ENCODE data around the gene ADARB1. TPM values are rescaled to one million over a fixed set of nuclear protein-coding genes. Genes with fewer than 3 reads are reported as not detected.
A peak's percentile ranks its signal among the peaks of the same experiment; 100 is the strongest.

Gene ADARB1
- total RNA-seq, 2 experiments from 2014 or later = 39.6 to 41.9 TPM

GRCh38 chr21:45225741-45226327, 151.5 kb downstream of the ADARB1 start:
- DNase-seq = no peak
- H3K9me3 Mint-ChIP-seq = no peaks in the 10 kb centered on the region
- no peak overlapping the region for H3K4me3 Mint-ChIP-seq
- peaks cover 30% of the 10 kb centered on the region for H3K4me1 Mint-ChIP-seq
- H3K27ac Mint-ChIP-seq = peak overlapping the region; percentile 10
- no peaks in the 10 kb centered on the region for H3K27me3 Mint-ChIP-seq
- H3K36me3 Mint-ChIP-seq = no peaks in the 10 kb centered on the region

DNA sequence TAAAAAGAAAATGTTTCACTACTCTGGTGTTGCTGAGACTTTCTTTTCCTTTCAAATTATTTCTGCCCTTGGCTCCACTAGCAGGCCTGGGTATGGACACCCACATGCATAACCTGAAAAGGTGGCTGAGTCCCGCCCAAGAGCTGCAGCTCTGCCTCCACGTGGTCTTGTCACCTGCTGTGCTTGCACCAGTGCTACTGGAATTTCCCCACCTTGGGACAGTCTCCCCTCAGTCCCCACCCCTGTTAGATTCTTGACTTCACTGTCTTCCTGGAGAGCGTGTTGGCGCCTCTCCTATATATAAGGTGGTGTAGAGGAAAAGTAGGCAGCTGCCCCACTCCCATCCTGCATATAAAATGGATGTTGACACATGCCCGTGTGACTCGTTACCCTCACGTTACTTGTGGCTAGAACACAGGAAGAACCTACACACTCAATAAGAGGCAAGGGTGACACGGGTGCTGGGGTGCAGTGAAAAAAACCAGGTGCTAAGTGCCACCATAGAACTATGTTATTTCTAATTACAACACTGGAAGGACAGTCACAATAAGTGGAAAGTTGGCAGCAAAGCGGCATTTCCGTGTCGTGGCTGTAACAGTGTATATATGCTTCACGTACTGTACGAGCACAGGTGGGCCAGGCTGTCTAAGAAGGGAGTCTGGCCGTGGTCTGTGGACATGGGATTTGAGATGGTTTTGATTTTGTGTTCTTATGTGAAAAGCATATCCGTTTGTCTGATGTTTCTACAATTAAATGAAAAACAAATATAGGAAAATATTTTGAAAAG, 152.4 kb downstream of the ADARB1 start:
- Mint-ChIP-seq H3K36me3 (no peaks in the 10 kb centered on the region), H3K4me1 (peaks cover 30% of the 10 kb centered on the region), H3K9me3 (no peaks in the 10 kb centered on the region), H3K4me3 (no peak overlapping the region), H3K27me3 (no peaks in the 10 kb centered on the region), H3K27ac (peak overlapping the region; percentile 25)
- no peak for DNase-seq

DNA sequence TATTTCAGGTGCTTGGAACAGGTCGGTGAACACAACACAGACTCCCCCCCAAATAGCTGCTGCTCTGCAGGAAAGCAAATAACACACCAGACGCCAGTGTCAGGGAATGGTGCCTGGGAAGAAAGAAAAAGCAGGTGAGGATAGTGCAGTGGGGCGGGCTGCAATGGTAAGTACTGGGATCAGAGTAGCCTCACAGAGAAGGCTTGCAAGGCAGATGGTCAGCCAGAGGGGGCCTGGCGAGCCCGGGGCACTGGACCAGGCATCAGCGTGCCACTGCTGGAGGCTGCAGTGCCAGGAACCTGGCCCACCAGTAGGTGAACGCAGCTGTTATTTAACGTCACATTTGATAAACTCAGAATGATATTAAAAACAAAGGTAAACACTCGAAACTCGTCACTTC, 153.4 kb downstream of the ADARB1 start:
- no peaks in the 10 kb centered on the region for H3K27me3 Mint-ChIP-seq
- no peak overlapping the region for H3K4me3 Mint-ChIP-seq
- H3K36me3 Mint-ChIP-seq = no peaks in the 10 kb centered on the region
- no peak overlapping the region for H3K27ac Mint-ChIP-seq
- DNase-seq = no peak
- H3K4me1 Mint-ChIP-seq = peaks cover 30% of the 10 kb centered on the region
- H3K9me3 Mint-ChIP-seq = no peaks in the 10 kb centered on the region

GRCh38 chr21:45228171-45228641, 153.8 kb downstream of the ADARB1 start:
- Mint-ChIP-seq H3K9me3 (no peaks in the 10 kb centered on the region), H3K27ac (no peak overlapping the region), H3K36me3 (no peaks in the 10 kb centered on the region), H3K4me1 (peaks cover 30% of the 10 kb centered on the region), H3K4me3 (no peak overlapping the region), H3K27me3 (no peaks in the 10 kb centered on the region)
- DNase-seq = peak; percentile 77

DNA sequence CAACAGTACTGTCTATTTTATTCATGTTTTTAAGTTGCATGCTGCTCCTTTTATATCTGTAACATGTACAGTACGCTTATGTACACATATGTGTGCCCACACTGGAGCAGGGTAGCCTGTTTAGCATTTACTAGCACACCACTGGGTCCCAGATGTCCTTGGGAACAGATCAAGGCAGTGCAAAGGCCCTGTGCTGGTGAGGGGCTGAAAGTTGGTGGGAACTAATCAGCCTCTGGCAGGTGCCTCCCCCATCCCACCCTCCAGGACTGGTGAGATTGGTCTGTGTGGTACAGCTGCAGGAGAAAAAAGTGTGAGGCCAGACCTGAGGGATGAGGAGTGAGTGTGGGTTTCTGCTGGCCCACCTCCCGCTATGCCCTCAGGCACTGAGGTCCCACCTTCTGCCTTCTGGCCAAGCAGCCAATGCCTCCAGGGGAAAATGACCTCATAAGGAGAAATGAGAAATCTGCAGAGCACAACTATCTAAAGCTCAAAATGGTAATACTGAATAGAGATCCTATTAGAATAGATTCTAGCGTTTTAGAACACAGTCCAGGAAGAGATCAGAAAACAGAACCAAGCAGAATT, 154.4 kb downstream of the ADARB1 start:
- no peak overlapping the region for H3K27ac Mint-ChIP-seq
- H3K27me3 Mint-ChIP-seq = no peaks in the 10 kb centered on the region
- H3K4me3 Mint-ChIP-seq = no peak overlapping the region
- no peaks in the 10 kb centered on the region for H3K9me3 Mint-ChIP-seq
- H3K4me1 Mint-ChIP-seq = peaks cover 30% of the 10 kb centered on the region
- no peak for DNase-seq
- H3K36me3 Mint-ChIP-seq = no peaks in the 10 kb centered on the region

DNA sequence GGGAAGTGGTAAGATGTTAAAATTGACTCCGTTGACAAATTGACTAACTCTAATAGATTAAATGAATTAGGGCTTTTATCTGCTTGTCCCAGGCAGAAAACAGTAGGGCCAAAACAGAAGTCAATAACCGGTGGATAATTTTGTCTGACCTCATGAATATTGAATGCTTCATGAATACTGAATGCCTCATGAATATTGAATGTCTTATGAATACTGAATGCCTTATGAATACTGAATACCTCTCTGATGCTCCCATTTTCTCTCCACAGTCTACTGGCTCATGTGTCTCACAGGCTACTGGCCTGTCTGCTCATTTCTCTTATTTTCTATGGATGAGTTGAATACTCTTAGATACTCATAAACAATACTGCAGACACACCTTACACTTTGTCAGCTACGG, 157.3 kb downstream of the ADARB1 start:
- peaks cover 18% of the 10 kb centered on the region for H3K4me1 Mint-ChIP-seq
- DNase-seq = no peak
- H3K36me3 Mint-ChIP-seq = no peaks in the 10 kb centered on the region
- no peak overlapping the region for H3K27ac Mint-ChIP-seq
- peaks cover 11% of the 10 kb centered on the region for H3K27me3 Mint-ChIP-seq
- no peaks in the 10 kb centered on the region for H3K9me3 Mint-ChIP-seq
- no peak overlapping the region for H3K4me3 Mint-ChIP-seq

GRCh38 chr21:45234127-45234526, 159.7 kb downstream of the ADARB1 start:
- Mint-ChIP-seq H3K27me3 (peaks cover 23% of the 10 kb centered on the region), H3K4me3 (peak overlapping the region; percentile 48), H3K4me1 (no peaks in the 10 kb centered on the region), H3K36me3 (no peaks in the 10 kb centered on the region), H3K9me3 (no peaks in the 10 kb centered on the region), H3K27ac (no peak overlapping the region)
- DNase-seq = no peak

- Mint-ChIP-seq H3K36me3 (no peaks in the 10 kb centered on the region), H3K4me1 (no peaks in the 10 kb centered on the region), H3K4me3 (no peak overlapping the region), H3K27me3 (peaks cover 32% of the 10 kb centered on the region), H3K27ac (no peak overlapping the region), H3K9me3 (no peaks in the 10 kb centered on the region)
- no peak for DNase-seq
These were observed 160.6 kb downstream of the ADARB1 start for GRCh38 chr21:45234965-45235364.

DNA sequence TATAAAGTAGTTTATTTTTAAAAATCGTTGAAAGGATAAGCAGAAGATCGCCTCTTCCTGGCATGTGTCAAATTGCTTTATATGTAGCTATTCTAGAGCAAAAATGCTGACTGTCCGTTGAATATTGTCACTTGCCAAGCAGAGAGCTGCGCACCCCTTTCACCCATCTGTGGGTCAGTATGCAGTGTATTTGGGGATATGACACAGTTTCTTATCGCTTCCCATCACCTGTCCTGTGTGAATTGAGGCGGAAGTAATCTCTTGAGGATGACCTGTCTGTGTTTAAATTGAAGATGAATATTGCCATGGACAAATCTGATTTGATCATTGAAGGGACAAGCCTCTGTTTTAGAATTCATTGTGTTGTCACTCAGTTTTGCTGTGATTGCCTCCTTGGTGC, 161.1 kb downstream of the ADARB1 start:
- H3K4me3 Mint-ChIP-seq = no peak overlapping the region
- H3K27ac Mint-ChIP-seq = no peak overlapping the region
- peaks cover 35% of the 10 kb centered on the region for H3K27me3 Mint-ChIP-seq

GRCh38 chr21:45236481-45236880, 162.1 kb downstream of the ADARB1 start:
- H3K4me3 Mint-ChIP-seq = no peak overlapping the region
- H3K4me1 Mint-ChIP-seq = no peaks in the 10 kb centered on the region
- no peak overlapping the region for H3K27ac Mint-ChIP-seq
- H3K27me3 Mint-ChIP-seq = peaks cover 42% of the 10 kb centered on the region
- no peaks in the 10 kb centered on the region for H3K36me3 Mint-ChIP-seq
- no peak for DNase-seq
- no peaks in the 10 kb centered on the region for H3K9me3 Mint-ChIP-seq

More for the DNA sequence above, 161.1 kb downstream of the ADARB1 start:
- no peaks in the 10 kb centered on the region for H3K9me3 Mint-ChIP-seq
- H3K36me3 Mint-ChIP-seq = no peaks in the 10 kb centered on the region
- DNase-seq = no peak
- H3K4me1 Mint-ChIP-seq = no peaks in the 10 kb centered on the region

GRCh38 chr21:45237401-45237800, 163.0 kb downstream of the ADARB1 start:
- Mint-ChIP-seq H3K4me3 (no peak overlapping the region), H3K27ac (no peak overlapping the region), H3K27me3 (peaks cover 46% of the 10 kb centered on the region), H3K9me3 (peaks cover 4% of the 10 kb centered on the region), H3K36me3 (no peaks in the 10 kb centered on the region), H3K4me1 (no peaks in the 10 kb centered on the region)
- DNase-seq = no peak

DNA sequence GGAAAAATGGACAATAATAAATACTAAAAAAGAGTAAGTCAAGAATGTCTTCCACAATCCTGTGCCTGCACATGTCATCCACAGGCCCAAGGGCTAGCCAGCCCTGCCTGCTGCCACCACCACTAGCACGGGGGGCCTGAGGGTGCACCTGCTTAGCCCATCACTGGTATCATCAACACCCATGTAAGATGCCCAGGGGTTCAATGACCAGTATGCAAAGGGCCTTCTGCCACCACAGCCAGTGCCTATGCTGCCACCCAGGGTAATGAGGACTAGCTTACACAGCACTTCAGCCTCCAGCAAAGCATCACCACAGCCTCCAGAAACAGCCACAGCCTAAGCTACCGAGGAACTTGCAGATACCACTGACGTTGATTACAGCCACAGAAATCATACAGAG, 167.0 kb downstream of the ADARB1 start:
- no peak for DNase-seq
- Mint-ChIP-seq H3K27ac (no peak overlapping the region), H3K9me3 (peaks cover 11% of the 10 kb centered on the region), H3K36me3 (peaks cover 4% of the 10 kb centered on the region), H3K27me3 (peaks cover 38% of the 10 kb centered on the region), H3K4me1 (no peaks in the 10 kb centered on the region), H3K4me3 (no peak overlapping the region)

DNA sequence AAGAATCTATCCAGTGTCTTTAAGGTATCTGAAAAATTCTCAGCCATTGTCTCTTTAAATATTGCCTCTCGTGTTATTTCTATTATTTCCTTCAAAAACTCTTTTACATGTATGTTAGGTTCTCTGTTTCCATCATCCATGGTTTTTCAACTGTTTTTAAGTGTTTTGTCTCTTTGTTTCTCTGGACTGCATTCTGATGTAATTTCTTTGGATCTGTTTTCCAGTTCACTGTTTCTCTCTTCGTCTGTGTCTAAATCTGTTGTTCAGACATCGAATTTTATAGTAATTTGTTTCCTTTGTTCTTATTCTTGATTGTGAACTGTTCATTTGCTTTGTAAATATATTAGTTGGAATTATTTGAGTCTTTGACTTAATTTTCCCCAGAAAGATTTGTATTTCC, 169.2 kb downstream of the ADARB1 start:
- Mint-ChIP-seq H3K27ac (no peak overlapping the region), H3K9me3 (peaks cover 11% of the 10 kb centered on the region), H3K4me1 (no peaks in the 10 kb centered on the region), H3K4me3 (no peak overlapping the region), H3K36me3 (peaks cover 4% of the 10 kb centered on the region), H3K27me3 (peaks cover 30% of the 10 kb centered on the region)
- DNase-seq = no peak

DNA sequence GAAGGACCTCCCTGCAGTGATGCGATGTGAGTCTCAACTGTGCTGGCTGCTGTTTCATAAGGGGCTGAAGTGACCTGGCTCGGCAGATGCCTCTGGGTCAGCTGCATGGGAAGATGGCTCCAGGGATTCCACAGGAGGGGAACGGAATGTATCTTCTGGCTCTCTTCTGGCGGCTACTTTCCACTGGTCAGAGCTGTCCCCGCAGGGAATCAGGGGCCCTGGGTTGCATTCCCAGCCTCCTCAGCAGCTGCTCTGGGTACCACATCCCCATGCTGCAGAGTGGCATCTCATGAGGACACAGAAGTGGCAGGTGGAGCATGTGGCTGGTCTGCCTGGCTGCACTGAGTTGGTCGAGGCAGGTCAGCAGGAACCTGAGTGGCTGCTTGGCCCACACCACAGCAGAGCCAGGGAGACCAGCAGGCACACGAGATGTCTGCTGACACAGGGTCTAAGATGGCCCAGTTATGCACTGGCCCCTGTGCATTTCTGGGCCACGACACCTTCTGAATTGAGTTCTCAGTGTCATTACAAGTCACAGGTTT, 170.5 kb downstream of the ADARB1 start:
- Mint-ChIP-seq H3K4me1 (no peaks in the 10 kb centered on the region), H3K27ac (no peak overlapping the region), H3K27me3 (peaks cover 23% of the 10 kb centered on the region), H3K36me3 (peaks cover 4% of the 10 kb centered on the region), H3K9me3 (peaks cover 11% of the 10 kb centered on the region), H3K4me3 (no peak overlapping the region)
- DNase-seq = no peak
